Measurements from ENCODE around the gene SAMD11. TPM values are rescaled to one million over a fixed set of nuclear protein-coding genes. Genes with fewer than 3 reads are reported as not detected.
"Not testable (repeated sequence)": the region's sequence is repeated elsewhere in the genome, so short reads cannot be mapped to it uniquely, and the experiment has no call there.

Gene SAMD11
- polyA plus RNA-seq, 1 donor, result 18.1 TPM

DNA sequence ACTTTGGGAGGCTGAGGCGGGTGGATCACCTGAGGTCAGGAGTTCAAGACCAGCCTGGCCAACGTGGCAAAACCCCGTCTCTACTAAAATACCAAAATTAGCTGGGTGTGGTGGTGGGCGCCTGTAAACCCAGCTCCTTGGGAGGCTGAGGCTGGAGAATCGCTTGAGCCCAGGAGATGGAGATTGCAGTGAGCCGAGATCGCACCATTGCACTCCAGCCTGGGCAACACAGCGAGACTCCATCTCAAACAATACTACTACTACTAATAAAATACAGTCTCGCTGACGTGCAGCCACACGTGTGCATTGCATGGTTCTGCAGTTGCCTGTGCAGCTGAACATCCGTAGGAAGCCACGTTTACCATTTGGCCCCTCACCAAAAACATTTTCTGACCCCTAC lies 23.1 kb downstream of the SAMD11 start:
- H3K4me3 ChIP-seq (ENCODE audit: low read length); H3K9me3 ChIP-seq (ENCODE audit: control insufficient read depth, low read depth, low read length); H3K4me1 ChIP-seq (ENCODE audit: control insufficient read depth, insufficient read depth, low read length); H3K27ac ChIP-seq (ENCODE audit: low read length); DNase-seq: not testable (repeated sequence)
- Histone ChIP-seq H3K27me3 (ENCODE audit: control insufficient read depth, insufficient read depth, low read length) (peaks cover 16% of the 10 kb centered on the region), H3K36me3 (ENCODE audit: control insufficient read depth, insufficient read depth, low read length) (peaks cover 76% of the 10 kb centered on the region)
- no CpG with 5 or more reads among the region's 13 CpGs for WGBS (ENCODE audit: insufficient coverage, low lambda C conversion rate)

- no CpG with 5 or more reads among the region's 15 CpGs for WGBS (ENCODE audit: insufficient coverage, low lambda C conversion rate)
- H3K4me3 ChIP-seq (ENCODE audit: low read length), result no peak overlapping the region
- H3K27ac ChIP-seq (ENCODE audit: low read length), result no peak overlapping the region
- H3K27me3 ChIP-seq (ENCODE audit: control insufficient read depth, insufficient read depth, low read length), result peaks cover 8% of the 10 kb centered on the region
- peaks cover 87% of the 10 kb centered on the region for H3K36me3 ChIP-seq (ENCODE audit: control insufficient read depth, insufficient read depth, low read length)
- H3K4me1 ChIP-seq (ENCODE audit: control insufficient read depth, insufficient read depth, low read length), result peaks cover 4% of the 10 kb centered on the region
- no peak for DNase-seq
- peaks cover 4% of the 10 kb centered on the region for H3K9me3 ChIP-seq (ENCODE audit: control insufficient read depth, low read depth, low read length)
Measured at GRCh38 chr1:947958-948357, 24.2 kb downstream of the SAMD11 start.

DNA sequence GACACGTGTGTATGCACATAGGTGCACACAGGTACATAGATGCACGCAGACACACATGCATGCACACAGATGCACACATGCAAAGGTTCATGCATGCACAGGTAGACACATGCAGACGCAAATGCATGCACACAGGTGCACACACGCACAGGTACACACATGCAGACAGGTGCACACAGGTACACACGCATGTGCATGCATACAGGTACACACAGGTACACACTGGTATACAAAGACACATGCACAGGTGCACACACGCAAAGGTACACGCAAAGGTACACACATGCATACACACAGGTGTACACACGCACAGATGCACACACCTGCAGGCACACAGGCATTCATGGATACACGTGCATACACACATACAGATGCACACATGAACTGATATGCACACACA lies 26.5 kb downstream of the SAMD11 start:
- Histone ChIP-seq H3K27me3 (ENCODE audit: control insufficient read depth, insufficient read depth, low read length) (no peaks in the 10 kb centered on the region), H3K27ac (ENCODE audit: low read length) (no peak overlapping the region), H3K4me3 (ENCODE audit: low read length) (no peak overlapping the region), H3K4me1 (ENCODE audit: control insufficient read depth, insufficient read depth, low read length) (no peaks in the 10 kb centered on the region), H3K36me3 (ENCODE audit: control insufficient read depth, insufficient read depth, low read length) (peaks cover 96% of the 10 kb centered on the region), H3K9me3 (ENCODE audit: control insufficient read depth, low read depth, low read length) (no peaks in the 10 kb centered on the region)
- WGBS (ENCODE audit: insufficient coverage, low lambda C conversion rate), result 80% methylated on average over 1 of the region's 9 CpGs
- no peak for DNase-seq

DNA sequence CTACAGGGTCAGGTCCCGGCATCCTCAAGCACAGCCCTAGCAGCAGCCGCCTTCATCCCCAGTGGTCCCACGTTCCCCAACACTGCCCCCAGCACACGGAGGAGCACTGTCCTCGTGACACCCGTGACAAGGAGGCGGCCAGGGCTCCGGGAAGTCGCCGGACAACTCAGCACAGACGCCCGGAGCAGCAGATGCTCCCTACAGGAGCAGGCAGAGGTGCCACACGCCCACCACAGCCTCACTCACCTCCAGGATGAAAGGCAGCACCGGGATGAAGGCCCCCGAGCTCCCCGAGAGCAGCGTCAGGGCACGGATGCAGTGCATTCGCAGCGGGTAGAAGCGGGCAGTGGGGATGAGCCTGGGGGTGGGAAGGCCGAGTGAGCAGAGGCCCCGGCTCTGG lies 27.2 kb downstream of the SAMD11 start:
- DNase-seq, result no peak
- Histone ChIP-seq H3K9me3 (ENCODE audit: control insufficient read depth, low read depth, low read length) (no peaks in the 10 kb centered on the region), H3K27me3 (ENCODE audit: control insufficient read depth, insufficient read depth, low read length) (no peaks in the 10 kb centered on the region), H3K27ac (ENCODE audit: low read length) (no peak overlapping the region), H3K4me1 (ENCODE audit: control insufficient read depth, insufficient read depth, low read length) (no peaks in the 10 kb centered on the region), H3K4me3 (ENCODE audit: low read length) (no peak overlapping the region), H3K36me3 (ENCODE audit: control insufficient read depth, insufficient read depth, low read length) (peaks cover 96% of the 10 kb centered on the region)
- WGBS (ENCODE audit: insufficient coverage, low lambda C conversion rate), result no CpG with 5 or more reads among the region's 23 CpGs

GRCh38 chr1:951364-951763 lies 27.6 kb downstream of the SAMD11 start:
- 75% methylated on average over 1 of the region's 6 CpGs for WGBS (ENCODE audit: insufficient coverage, low lambda C conversion rate)
- peaks cover 97% of the 10 kb centered on the region for H3K36me3 ChIP-seq (ENCODE audit: control insufficient read depth, insufficient read depth, low read length)

DNA sequence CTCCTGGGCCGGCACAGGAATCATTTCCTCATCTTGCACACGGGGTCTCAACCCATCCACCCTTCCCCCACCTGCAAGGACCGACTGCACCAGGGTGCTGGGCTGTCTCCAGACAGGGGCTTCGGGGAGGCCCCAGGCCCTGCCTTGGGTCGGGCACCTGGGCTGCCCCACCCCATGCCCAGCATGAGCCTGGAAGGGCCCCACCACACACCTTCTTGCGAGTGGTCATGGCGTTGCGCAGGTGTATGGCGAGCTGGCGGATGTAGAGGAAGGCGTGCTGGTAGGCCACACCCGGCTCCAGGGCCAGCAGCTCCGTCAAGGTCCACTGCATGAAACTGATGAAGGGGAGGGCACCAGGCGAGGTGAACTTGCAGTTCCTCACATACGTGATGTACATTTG lies 28.5 kb downstream of the SAMD11 start:
- DNase-seq, result no peak
- WGBS (ENCODE audit: insufficient coverage, low lambda C conversion rate), result no CpG with 5 or more reads among the region's 15 CpGs
- peaks cover 97% of the 10 kb centered on the region for H3K36me3 ChIP-seq (ENCODE audit: control insufficient read depth, insufficient read depth, low read length)

More at GRCh38 chr1:951364-951763, 27.6 kb downstream of the SAMD11 start:
- H3K9me3 ChIP-seq (ENCODE audit: control insufficient read depth, low read depth, low read length), result no peaks in the 10 kb centered on the region
- DNase-seq, result no peak
- no peaks in the 10 kb centered on the region for H3K4me1 ChIP-seq (ENCODE audit: control insufficient read depth, insufficient read depth, low read length)
- no peak overlapping the region for H3K4me3 ChIP-seq (ENCODE audit: low read length)
- no peaks in the 10 kb centered on the region for H3K27me3 ChIP-seq (ENCODE audit: control insufficient read depth, insufficient read depth, low read length)
- no peak overlapping the region for H3K27ac ChIP-seq (ENCODE audit: low read length)

GRCh38 chr1:952603-953002 lies 28.9 kb downstream of the SAMD11 start:
- WGBS (ENCODE audit: insufficient coverage, low lambda C conversion rate), result no CpG with 5 or more reads among the region's 7 CpGs
- no peaks in the 10 kb centered on the region for H3K9me3 ChIP-seq (ENCODE audit: control insufficient read depth, low read depth, low read length)
- H3K4me1 ChIP-seq (ENCODE audit: control insufficient read depth, insufficient read depth, low read length), result peaks cover under 1% of the 10 kb centered on the region
- no peak overlapping the region for H3K4me3 ChIP-seq (ENCODE audit: low read length)
- DNase-seq, result no peak
- H3K27me3 ChIP-seq (ENCODE audit: control insufficient read depth, insufficient read depth, low read length), result no peaks in the 10 kb centered on the region
- peaks cover 93% of the 10 kb centered on the region for H3K36me3 ChIP-seq (ENCODE audit: control insufficient read depth, insufficient read depth, low read length)
- H3K27ac ChIP-seq (ENCODE audit: low read length), result no peak overlapping the region

More for the DNA sequence above, 28.5 kb downstream of the SAMD11 start:
- Histone ChIP-seq H3K27ac (ENCODE audit: low read length) (no peak overlapping the region), H3K9me3 (ENCODE audit: control insufficient read depth, low read depth, low read length) (no peaks in the 10 kb centered on the region), H3K27me3 (ENCODE audit: control insufficient read depth, insufficient read depth, low read length) (no peaks in the 10 kb centered on the region), H3K4me1 (ENCODE audit: control insufficient read depth, insufficient read depth, low read length) (no peaks in the 10 kb centered on the region), H3K4me3 (ENCODE audit: low read length) (no peak overlapping the region)

DNA sequence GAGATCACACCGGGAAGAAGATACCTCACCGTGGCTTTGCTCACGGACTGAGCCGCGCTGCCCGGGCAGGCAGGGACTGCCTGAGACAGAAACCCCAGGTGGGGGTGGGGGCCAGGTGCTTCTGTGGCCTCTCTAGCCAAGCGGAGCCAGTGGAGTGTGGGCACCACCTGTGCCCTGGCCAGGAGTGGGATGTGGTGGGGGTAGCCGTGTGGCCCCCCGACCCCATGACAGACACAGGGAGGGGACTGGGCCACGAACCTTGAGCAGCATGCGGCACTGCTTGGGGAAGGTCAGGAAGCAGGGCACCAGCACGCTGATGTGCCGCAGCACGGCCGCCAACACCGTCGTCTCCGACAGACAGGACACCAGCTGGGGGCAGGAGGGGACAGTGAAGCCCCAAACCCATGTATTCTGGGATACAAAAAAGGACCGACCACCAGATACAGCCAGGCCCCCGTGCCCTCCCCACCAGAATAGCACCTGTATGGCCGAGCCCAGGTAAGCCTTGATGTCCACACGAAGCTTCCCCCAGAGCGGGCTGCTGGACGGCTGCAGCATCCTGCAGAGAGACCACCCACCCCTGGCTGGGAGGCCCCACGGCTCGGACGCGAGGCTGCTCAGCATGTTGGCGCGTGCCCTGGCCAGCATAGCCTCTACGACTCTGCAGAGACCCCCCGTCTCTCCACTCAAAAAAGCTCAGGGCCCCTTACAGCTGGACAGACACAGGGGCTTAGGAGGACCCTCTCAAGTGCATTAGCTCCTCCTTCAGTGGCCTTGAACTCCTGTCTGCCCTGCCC lies 30.0 kb downstream of the SAMD11 start:
- no CpG with 5 or more reads among the region's 32 CpGs for WGBS (ENCODE audit: insufficient coverage, low lambda C conversion rate)
- no peak for DNase-seq
- Histone ChIP-seq H3K4me3 (ENCODE audit: low read length) (no peak overlapping the region), H3K27ac (ENCODE audit: low read length) (no peak overlapping the region), H3K36me3 (ENCODE audit: control insufficient read depth, insufficient read depth, low read length) (peaks cover 83% of the 10 kb centered on the region), H3K9me3 (ENCODE audit: control insufficient read depth, low read depth, low read length) (no peaks in the 10 kb centered on the region), H3K27me3 (ENCODE audit: control insufficient read depth, insufficient read depth, low read length) (no peaks in the 10 kb centered on the region), H3K4me1 (ENCODE audit: control insufficient read depth, insufficient read depth, low read length) (peaks cover 4% of the 10 kb centered on the region)

GRCh38 chr1:954927-955326 lies 31.2 kb downstream of the SAMD11 start:
- H3K27ac ChIP-seq (ENCODE audit: low read length), result no peak overlapping the region
- DNase-seq, result no peak
- H3K27me3 ChIP-seq (ENCODE audit: control insufficient read depth, insufficient read depth, low read length), result peaks cover 3% of the 10 kb centered on the region
- H3K4me1 ChIP-seq (ENCODE audit: control insufficient read depth, insufficient read depth, low read length), result peaks cover 5% of the 10 kb centered on the region
- H3K36me3 ChIP-seq (ENCODE audit: control insufficient read depth, insufficient read depth, low read length), result peaks cover 71% of the 10 kb centered on the region
- no CpG with 5 or more reads among the region's 13 CpGs for WGBS (ENCODE audit: insufficient coverage, low lambda C conversion rate)
- no peaks in the 10 kb centered on the region for H3K9me3 ChIP-seq (ENCODE audit: control insufficient read depth, low read depth, low read length)
- no peak overlapping the region for H3K4me3 ChIP-seq (ENCODE audit: low read length)

DNA sequence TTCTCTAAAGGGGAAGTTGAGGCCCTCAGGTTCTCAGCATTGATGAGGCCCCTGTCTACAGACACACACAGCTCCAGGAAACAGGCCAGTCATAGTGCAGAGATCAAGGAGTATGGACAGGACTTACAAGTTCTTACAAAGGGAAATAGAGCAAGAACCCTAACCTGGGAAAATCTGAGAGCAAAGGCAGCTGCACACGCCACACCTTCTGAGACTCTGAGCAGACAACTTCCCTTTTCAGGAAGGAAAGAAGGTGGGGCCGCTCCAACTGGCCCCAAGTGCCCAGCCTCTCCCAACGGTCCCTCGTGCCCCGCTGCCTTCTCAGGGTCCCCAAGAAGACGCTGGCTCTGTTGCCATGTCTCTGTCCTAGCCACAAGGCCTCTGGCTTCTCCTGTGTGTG lies 31.8 kb downstream of the SAMD11 start:
- H3K36me3 ChIP-seq (ENCODE audit: control insufficient read depth, insufficient read depth, low read length), result peaks cover 65% of the 10 kb centered on the region
- H3K9me3 ChIP-seq (ENCODE audit: control insufficient read depth, low read depth, low read length), result no peaks in the 10 kb centered on the region
- H3K27ac ChIP-seq (ENCODE audit: low read length), result no peak overlapping the region
- peaks cover 8% of the 10 kb centered on the region for H3K4me1 ChIP-seq (ENCODE audit: control insufficient read depth, insufficient read depth, low read length)
- H3K27me3 ChIP-seq (ENCODE audit: control insufficient read depth, insufficient read depth, low read length), result peaks cover 5% of the 10 kb centered on the region
- no CpG with 5 or more reads among the region's 6 CpGs for WGBS (ENCODE audit: insufficient coverage, low lambda C conversion rate)
- no peak for DNase-seq
- no peak overlapping the region for H3K4me3 ChIP-seq (ENCODE audit: low read length)

DNA sequence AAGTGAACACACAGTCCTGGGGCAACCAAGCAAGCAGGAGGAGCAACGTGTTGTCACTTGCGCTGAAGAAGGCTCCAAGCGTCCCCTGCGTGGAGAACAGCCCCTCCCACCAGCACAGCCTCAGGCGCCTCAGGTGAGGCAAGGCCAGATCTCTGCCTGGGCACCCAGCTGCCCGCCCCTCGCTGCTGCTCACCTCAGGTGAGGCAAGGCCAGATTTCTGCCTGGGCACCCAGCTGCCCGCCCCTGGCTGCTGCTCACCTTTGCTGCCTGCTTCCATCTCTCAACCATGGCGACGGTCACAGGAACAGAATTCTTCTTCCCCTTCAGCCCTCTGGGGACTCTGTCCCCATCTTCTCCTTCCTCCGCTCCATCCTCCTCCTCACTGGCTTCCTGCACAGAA lies 32.9 kb downstream of the SAMD11 start:
- WGBS (ENCODE audit: insufficient coverage, low lambda C conversion rate), result no CpG with 5 or more reads among the region's 11 CpGs

More for the DNA sequence above, 32.9 kb downstream of the SAMD11 start:
- no peak overlapping the region for H3K4me3 ChIP-seq (ENCODE audit: low read length)
- DNase-seq, result no peak
- H3K27me3 ChIP-seq (ENCODE audit: control insufficient read depth, insufficient read depth, low read length), result peaks cover 10% of the 10 kb centered on the region
- H3K27ac ChIP-seq (ENCODE audit: low read length), result no peak overlapping the region
- H3K36me3 ChIP-seq (ENCODE audit: control insufficient read depth, insufficient read depth, low read length), result peaks cover 54% of the 10 kb centered on the region
- H3K9me3 ChIP-seq (ENCODE audit: control insufficient read depth, low read depth, low read length), result peaks cover 4% of the 10 kb centered on the region
- H3K4me1 ChIP-seq (ENCODE audit: control insufficient read depth, insufficient read depth, low read length), result peaks cover 11% of the 10 kb centered on the region

Measured in large intestine (tissue), 3 donors.